Hepatocyte (in vitro differentiated cells): ENCODE data around the gene H2AZ1.

ENCODE experiments used
- EZH2 ChIP-seq: fragments of 200-600 bp; sonication (generic); IDR thresholded peaks from 2 replicates; pipeline ENCODE4 v1.6.1; 2016; ENCODE audit warnings: antibody characterized with exemption, mild to moderate bottlenecking, borderline replicate concordance
- EZH2phosphoT487 ChIP-seq: fragments of 200-600 bp; sonication (generic); IDR thresholded peaks from one replicate; pipeline ENCODE4 v1.6.1; 2018; ENCODE audit warnings: antibody characterized with exemption, mild to moderate bottlenecking, low read depth, moderate library complexity; ENCODE audit not compliant: unreplicated experiment, severe bottlenecking
- TF ChIP-seq, protein P1 (sequence below): fragments of 200-600 bp; sonication (generic); IDR thresholded peaks from 2 replicates; pipeline ENCODE4 v1.5.1; 2016; ENCODE audit warnings: antibody characterized with exemption, mild to moderate bottlenecking; ENCODE audit not compliant: poor library complexity

DNA sequence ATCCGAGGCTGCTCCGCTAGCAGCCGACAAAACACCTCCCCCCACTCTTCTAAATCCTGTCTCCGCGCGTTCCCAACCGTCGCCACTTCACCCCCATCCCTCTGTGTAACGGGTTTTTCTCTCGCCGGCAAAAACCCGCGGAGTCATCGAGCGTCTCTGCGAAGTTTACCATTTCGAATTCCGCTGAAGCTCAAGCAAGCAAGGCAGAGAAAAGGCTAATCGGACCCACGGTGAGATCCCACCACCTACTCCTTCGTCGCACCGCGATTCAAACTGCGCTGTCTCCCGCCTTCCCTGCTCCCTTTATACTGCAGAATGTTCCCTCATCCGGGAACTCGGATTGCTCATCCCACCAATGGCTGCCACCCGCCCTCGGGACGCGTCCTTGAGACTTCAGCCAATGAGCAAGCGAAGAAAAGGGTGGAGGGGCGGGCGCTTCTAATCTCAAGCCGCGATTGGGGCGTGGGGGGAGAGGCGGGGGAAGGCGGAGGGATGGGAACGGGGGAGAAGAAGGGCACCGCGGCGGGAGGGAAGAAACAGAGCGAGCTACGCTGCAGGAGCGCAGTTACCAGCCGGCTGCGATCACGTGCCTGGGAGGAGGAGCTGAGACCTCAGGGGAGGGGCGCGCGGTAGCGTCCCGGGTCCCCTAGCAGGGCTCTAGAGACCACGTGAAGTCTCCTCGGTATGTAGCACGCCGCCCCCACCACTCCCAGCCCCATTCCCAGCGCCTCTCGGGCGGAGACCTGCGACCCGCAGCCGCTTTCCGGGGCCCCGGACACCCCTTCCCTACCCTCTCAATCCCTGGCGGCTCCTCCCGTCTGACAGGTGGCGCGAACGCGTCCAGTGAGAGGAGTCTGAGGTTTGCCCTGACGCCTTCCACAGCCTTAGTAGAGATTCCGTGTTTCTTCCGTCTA is at the start of gene H2AZ1:
- no peak for TF ChIP-seq EZH2phosphoT487
- TF ChIP-seq, protein P1, sequence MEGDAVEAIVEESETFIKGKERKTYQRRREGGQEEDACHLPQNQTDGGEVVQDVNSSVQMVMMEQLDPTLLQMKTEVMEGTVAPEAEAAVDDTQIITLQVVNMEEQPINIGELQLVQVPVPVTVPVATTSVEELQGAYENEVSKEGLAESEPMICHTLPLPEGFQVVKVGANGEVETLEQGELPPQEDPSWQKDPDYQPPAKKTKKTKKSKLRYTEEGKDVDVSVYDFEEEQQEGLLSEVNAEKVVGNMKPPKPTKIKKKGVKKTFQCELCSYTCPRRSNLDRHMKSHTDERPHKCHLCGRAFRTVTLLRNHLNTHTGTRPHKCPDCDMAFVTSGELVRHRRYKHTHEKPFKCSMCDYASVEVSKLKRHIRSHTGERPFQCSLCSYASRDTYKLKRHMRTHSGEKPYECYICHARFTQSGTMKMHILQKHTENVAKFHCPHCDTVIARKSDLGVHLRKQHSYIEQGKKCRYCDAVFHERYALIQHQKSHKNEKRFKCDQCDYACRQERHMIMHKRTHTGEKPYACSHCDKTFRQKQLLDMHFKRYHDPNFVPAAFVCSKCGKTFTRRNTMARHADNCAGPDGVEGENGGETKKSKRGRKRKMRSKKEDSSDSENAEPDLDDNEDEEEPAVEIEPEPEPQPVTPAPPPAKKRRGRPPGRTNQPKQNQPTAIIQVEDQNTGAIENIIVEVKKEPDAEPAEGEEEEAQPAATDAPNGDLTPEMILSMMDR, result no peak
- TF ChIP-seq EZH2, result no peak
